Stimulated activated CD4-positive, alpha-beta T cell treated with anti-CD3 and anti-CD28 coated beads, Interleukin-2, amount 100 ng/mL, for 4 hours (primary cell): Measurements from ENCODE around the gene MYH4.

Source experiments
- DNase-seq: peaks from one replicate; pipeline ENCODE4 v3.0.0-alpha.2; 2020; ENCODE audit warnings: low read depth

Gene MYH4

GRCh38 chr17:10421900-10422542 is 47.3 kb downstream of the MYH4 start, which contains the start of gene MYH8:
Gene MYH8, minus strand, starts transcription at chr17:10421950. Its CDS starts 1,723 bp downstream, at chr17:10420227.
- no peak for DNase-seq

GRCh38 chr17:10421211-10421610 is 48.1 kb downstream of the MYH4 start:
- no peak for DNase-seq

- DNase-seq: no peak
Measured at GRCh38 chr17:10420811-10421210, 48.5 kb downstream of the MYH4 start.

GRCh38 chr17:10417431-10417830 is 51.9 kb downstream of the MYH4 start:
- DNase-seq: no peak

DNA sequence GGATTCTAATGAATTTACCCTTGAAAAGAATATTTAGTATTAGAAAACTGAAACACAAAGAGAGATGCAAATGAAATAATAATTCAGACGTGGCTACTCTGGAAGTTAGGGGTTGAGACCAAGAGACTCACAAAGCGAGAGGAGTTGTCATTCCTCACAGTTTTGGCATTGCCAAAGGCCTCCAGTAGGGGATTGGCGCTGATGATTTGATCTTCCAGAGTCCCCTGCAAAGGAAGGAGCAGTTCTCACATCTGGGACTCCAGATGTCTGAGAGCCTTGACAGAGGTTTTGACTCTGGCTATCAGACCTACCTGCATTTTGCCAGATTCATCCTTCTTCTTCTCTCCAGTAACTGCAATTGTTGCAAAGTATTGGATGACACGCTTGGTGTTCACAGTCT is 54.2 kb downstream of the MYH4 start:
- no peak for DNase-seq

GRCh38 chr17:10403589-10403988 is 65.8 kb downstream of the MYH4 start:
- DNase-seq: no peak

DNA sequence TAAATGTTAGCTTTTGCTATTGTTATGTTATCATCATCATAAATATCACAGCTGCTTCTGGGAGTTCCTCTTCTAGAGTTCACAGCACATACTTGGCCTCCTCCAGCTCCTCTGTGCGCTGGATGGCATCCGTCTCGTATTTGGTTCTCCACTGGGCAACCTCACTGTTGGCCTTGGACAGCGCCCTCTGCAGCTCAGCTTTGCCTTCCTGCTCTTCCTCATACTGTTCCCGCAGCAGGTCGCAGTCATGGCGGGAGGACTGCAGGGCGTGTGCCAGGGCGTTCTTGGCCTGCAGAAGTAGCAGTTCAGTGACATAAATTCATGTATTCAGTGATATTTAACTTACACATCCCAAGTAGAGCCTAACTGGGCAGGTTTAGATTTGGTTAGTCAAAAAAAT is 71.0 kb downstream of the MYH4 start:
- no peak for DNase-seq

GRCh38 chr17:10396524-10397163 is 72.7 kb downstream of the MYH4 start:
- no peak for DNase-seq

DNA sequence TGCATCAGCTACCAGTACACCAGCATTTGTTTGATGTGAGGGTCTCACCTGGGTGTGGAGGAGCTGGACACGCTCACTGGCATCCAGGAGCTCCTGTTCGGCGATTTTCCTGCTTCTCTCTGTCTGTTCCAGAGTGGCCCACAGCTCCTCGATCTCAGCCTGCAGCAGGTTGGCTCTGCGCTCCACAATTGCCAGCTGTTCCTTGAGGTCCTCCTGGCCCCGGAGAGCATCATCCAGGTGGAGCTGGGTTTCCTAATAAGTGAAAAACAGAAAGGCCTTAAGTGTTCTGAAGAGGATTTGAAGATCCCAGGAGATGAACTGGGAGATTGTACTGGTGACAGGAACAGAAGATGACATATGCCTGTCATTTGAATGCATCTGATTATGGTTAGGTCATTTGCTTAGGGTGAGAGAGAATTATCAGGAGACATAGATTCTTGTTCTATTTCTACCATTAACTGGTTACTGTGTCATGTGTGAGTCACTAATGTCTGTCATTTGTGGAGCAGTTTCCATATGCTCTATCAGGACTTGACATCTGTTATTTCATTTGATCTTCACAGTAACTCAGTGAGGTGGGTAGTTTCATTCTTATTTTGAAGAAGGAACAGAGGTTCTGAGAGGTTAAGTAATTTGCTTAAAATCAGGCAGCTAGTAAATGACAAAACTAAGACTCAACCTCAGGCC is 75.0 kb downstream of the MYH4 start:
- no peak for DNase-seq
